Mesendoderm (in vitro differentiated cells): ENCODE data around the gene PPP1R12A.

Source experiments
- DNase-seq: peaks from one replicate; pipeline ENCODE4 v3.0.0; 2013
- H2AK5ac ChIP-seq: 2 replicates; pipeline ENCODE4 v1.6.1; 2013; ENCODE audit warnings: low read length, inconsistent platforms
- H2BK120ac ChIP-seq: 2 replicates; pipeline ENCODE4 v1.6.1; 2013; ENCODE audit warnings: low read depth, mild to moderate bottlenecking, low read length, moderate library complexity, mixed read lengths
- H2BK15ac ChIP-seq: replicated peaks from 2 replicates; pipeline ENCODE4 v1.6.1; 2013; ENCODE audit warnings: low read depth, mild to moderate bottlenecking, moderate library complexity
- H2BK5ac ChIP-seq: 2 replicates; pipeline ENCODE4 v1.6.1; 2013; ENCODE audit warnings: low read length, inconsistent platforms
- H3K18ac ChIP-seq: 2 replicates; pipeline ENCODE4 v1.6.1; 2013; ENCODE audit warnings: mild to moderate bottlenecking, low read length, mixed read lengths
- H3K23ac ChIP-seq: one replicate; pipeline ENCODE4 v1.6.1; 2013; ENCODE audit warnings: low read length
- H3K27ac ChIP-seq: 2 replicates; pipeline ENCODE4 v1.5.1; 2013; ENCODE audit warnings: low read depth, mild to moderate bottlenecking, inconsistent platforms, low read length, moderate library complexity
- H3K27me3 ChIP-seq: 2 replicates; pipeline ENCODE4 v1.6.1; 2013; ENCODE audit warnings: low read length, control low read depth, mild to moderate bottlenecking, inconsistent platforms; ENCODE audit not compliant: insufficient read depth, poor library complexity
- H3K36me3 ChIP-seq: 2 replicates; pipeline ENCODE4 v1.6.1; 2013; ENCODE audit warnings: low read length, inconsistent platforms; ENCODE audit not compliant: control insufficient read depth, insufficient read depth
- H3K4ac ChIP-seq: one replicate; pipeline ENCODE4 v1.6.1; 2013; ENCODE audit warnings: low read depth, mild to moderate bottlenecking, low read length, moderate library complexity
- H3K4me1 ChIP-seq: 2 replicates; pipeline ENCODE4 v1.6.1; 2013; ENCODE audit warnings: low read depth, low read length, inconsistent platforms; ENCODE audit not compliant: control insufficient read depth
- H3K4me2 ChIP-seq: 2 replicates; pipeline ENCODE4 v1.6.1; 2013; ENCODE audit warnings: low read length
- H3K4me3 ChIP-seq: 2 replicates; pipeline ENCODE4 v1.5.1; 2013; ENCODE audit warnings: mild to moderate bottlenecking, low read length
- H3K56ac ChIP-seq: one replicate; pipeline ENCODE4 v1.6.1; 2013; ENCODE audit warnings: low read length
- H3K79me1 ChIP-seq: 2 replicates; pipeline ENCODE4 v1.6.1; 2013; ENCODE audit warnings: low read length, inconsistent platforms
- H3K79me2 ChIP-seq: 2 replicates; pipeline ENCODE4 v1.6.1; 2013; ENCODE audit warnings: mild to moderate bottlenecking, low read length; ENCODE audit not compliant: control insufficient read depth, insufficient read depth
- H3K9ac ChIP-seq: 2 replicates; pipeline ENCODE4 v1.6.1; 2013; ENCODE audit warnings: low read length, inconsistent platforms
- H4K5ac ChIP-seq: one replicate; pipeline ENCODE4 v1.6.1; 2013; ENCODE audit warnings: low read length
- H4K8ac ChIP-seq: one replicate; pipeline ENCODE4 v1.6.1; 2013; ENCODE audit warnings: low read depth, mild to moderate bottlenecking, control low read depth, low read length, moderate library complexity
- WGBS: extraction: QIAGEN DNeasy Blood & Tissue Kit; methylation state at CpG from one replicate; pipeline ENCODE4 v1.1.7; 2013; ENCODE audit warnings: low lambda C conversion rate, missing lambda C conversion rate; ENCODE audit not compliant: insufficient coverage; ENCODE audit errors: extremely low coverage; 5-methylcytosine and 5-hydroxymethylcytosine counted together

The PPP1R12A gene

DNA sequence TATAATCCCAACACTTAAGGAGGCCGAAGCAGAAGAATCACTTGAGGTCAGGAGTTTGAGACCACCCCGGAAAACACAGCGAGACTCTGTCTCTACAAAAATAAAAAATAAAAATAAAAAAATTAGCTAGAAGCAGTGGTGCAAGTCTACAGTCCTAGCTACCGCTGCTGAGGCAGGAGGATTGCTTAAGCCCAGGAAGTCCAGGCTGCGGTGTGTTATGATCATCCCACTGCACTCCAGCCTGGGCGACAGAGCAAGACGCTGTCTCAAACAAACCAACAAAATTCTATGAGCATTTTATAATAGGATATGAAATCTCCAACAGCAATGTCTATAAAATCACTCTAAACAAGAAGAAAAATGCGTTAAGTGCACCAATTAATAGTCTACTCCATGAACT lies 75.3 kb downstream of the PPP1R12A start:
- no peak overlapping the region for H3K4ac ChIP-seq
- no peak overlapping the region for H2BK5ac ChIP-seq
- DNase-seq: no peak
- H2BK120ac ChIP-seq: no peak overlapping the region
- H3K4me2 ChIP-seq: no peak overlapping the region
- H3K23ac ChIP-seq: no peak overlapping the region
- H3K79me1 ChIP-seq: peaks cover 14% of the 10 kb centered on the region
- H3K27ac ChIP-seq: no peak overlapping the region
- no peak overlapping the region for H4K5ac ChIP-seq
- H2BK15ac ChIP-seq: no peak overlapping the region
- peaks cover 34% of the 10 kb centered on the region for H3K79me2 ChIP-seq
- H3K18ac ChIP-seq: no peak overlapping the region
- peaks cover 2% of the 10 kb centered on the region for H3K4me1 ChIP-seq
- no peak overlapping the region for H3K56ac ChIP-seq
- no peaks in the 10 kb centered on the region for H3K27me3 ChIP-seq
- no peaks in the 10 kb centered on the region for H3K36me3 ChIP-seq
- WGBS: no CpG with 5 or more reads among the region's 8 CpGs
- no peak overlapping the region for H4K8ac ChIP-seq
- H2AK5ac ChIP-seq: no peak overlapping the region
- H3K9ac ChIP-seq: no peak overlapping the region
- no peak overlapping the region for H3K4me3 ChIP-seq

DNA sequence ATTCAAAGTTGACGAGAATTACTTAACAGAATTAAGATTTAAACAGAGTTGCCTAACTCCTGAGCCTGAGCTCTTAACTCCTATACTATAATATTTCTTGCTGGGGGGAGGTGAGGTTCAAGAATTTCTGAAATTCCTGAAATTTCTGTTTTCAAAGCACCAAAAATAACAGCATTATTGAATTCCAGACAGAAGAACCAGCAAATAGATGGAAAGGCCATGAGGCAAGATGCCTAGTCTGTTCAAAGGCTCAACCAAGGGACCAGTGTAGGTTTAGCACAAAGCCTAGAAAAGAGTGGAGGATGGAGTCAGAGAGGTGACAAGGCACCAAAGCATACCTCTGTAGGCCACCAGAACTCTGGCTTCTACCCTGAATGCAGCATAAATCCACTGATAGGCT lies 76.4 kb downstream of the PPP1R12A start:
- Histone ChIP-seq H3K56ac (peak overlapping the region; percentile 7), H2BK120ac (no peak overlapping the region), H3K4me3 (no peak overlapping the region), H3K27me3 (no peaks in the 10 kb centered on the region), H2BK15ac (no peak overlapping the region), H3K36me3 (no peaks in the 10 kb centered on the region), H3K4ac (no peak overlapping the region), H3K79me2 (peaks cover 35% of the 10 kb centered on the region), H3K27ac (no peak overlapping the region), H3K79me1 (peaks cover 15% of the 10 kb centered on the region), H3K18ac (no peak overlapping the region), H4K5ac (no peak overlapping the region), H3K9ac (no peak overlapping the region), H2BK5ac (no peak overlapping the region), H3K4me1 (peaks cover 2% of the 10 kb centered on the region), H3K4me2 (no peak overlapping the region), H4K8ac (no peak overlapping the region), H3K23ac (no peak overlapping the region), H2AK5ac (no peak overlapping the region)
- DNase-seq: no peak
- WGBS: no CpG with 5 or more reads among the region's 1 CpG

DNA sequence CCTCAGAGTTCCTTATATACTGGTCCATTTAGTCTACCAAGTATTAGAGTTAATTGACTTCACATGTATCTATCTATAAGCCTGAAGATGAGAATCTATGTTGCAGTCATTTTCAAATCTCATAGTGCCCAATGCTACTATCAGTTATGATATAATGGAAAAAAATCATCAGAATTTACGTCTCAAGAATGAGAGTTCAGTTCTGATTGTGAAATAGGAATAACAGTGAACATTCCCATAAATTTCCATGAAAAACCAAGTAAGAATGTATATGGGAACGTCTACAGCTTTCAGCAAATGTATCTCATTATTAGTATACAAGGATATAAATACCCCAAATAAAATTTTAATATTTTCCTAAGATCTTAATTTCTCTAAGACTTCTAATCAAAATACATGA lies 77.2 kb downstream of the PPP1R12A start:
- peaks cover 2% of the 10 kb centered on the region for H3K4me1 ChIP-seq
- DNase-seq: no peak
- WGBS: no CpG with 5 or more reads among the region's 2 CpGs
- H2BK5ac ChIP-seq: no peak overlapping the region
- no peak overlapping the region for H2BK15ac ChIP-seq
- H3K56ac ChIP-seq: no peak overlapping the region
- no peak overlapping the region for H3K18ac ChIP-seq
- no peak overlapping the region for H2BK120ac ChIP-seq
- H3K4ac ChIP-seq: no peak overlapping the region
- no peak overlapping the region for H4K5ac ChIP-seq
- peaks cover 19% of the 10 kb centered on the region for H3K79me1 ChIP-seq
- H3K36me3 ChIP-seq: no peaks in the 10 kb centered on the region
- no peak overlapping the region for H3K9ac ChIP-seq
- no peak overlapping the region for H3K27ac ChIP-seq
- H3K4me2 ChIP-seq: no peak overlapping the region
- no peak overlapping the region for H4K8ac ChIP-seq
- no peak overlapping the region for H3K23ac ChIP-seq
- no peak overlapping the region for H2AK5ac ChIP-seq
- H3K4me3 ChIP-seq: no peak overlapping the region
- no peaks in the 10 kb centered on the region for H3K27me3 ChIP-seq
- peaks cover 37% of the 10 kb centered on the region for H3K79me2 ChIP-seq

DNA sequence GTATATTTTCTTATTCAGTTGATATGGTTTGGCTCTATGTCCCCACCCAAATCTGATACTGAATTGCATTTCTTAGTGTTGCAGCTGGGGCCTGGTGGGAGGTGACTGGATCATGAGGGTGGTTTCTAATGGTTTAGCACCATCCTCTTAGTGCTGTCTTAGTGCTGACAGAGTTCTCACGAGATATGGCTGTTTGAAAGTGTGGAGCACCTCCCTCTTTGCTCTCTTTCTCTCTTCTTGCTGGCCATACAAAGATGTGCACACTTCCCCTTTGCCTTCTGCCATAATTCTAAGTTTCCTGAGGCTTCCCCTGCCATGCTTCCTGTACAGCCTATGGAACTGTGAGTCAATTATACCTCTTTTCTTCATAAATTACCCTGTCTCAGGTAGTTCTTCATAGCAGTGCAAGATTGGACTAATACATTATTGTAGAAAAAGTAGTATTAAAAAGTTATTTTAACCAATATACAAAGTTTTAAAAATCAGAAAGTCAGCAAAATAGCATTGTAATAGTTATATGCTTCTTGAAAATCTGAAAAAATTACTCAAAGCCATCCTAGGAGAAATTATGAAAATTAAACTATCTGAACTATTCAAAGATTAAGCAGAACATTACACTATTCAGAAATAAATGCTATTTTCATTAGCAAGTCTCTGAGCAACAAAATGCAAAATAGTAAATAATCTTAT lies 84.1 kb downstream of the PPP1R12A start:
- H4K5ac ChIP-seq: no peak overlapping the region
- H2BK15ac ChIP-seq: no peak overlapping the region
- no CpG with 5 or more reads among the region's 1 CpG for WGBS
- H3K79me2 ChIP-seq: peaks cover 19% of the 10 kb centered on the region
- no peak overlapping the region for H4K8ac ChIP-seq
- no peak overlapping the region for H3K23ac ChIP-seq
- H3K4ac ChIP-seq: no peak overlapping the region
- no peaks in the 10 kb centered on the region for H3K27me3 ChIP-seq
- no peaks in the 10 kb centered on the region for H3K36me3 ChIP-seq
- H3K18ac ChIP-seq: no peak overlapping the region
- H3K4me1 ChIP-seq: no peaks in the 10 kb centered on the region
- H3K4me3 ChIP-seq: no peak overlapping the region
- H3K4me2 ChIP-seq: no peak overlapping the region
- no peak overlapping the region for H3K56ac ChIP-seq
- H3K9ac ChIP-seq: no peak overlapping the region
- no peak overlapping the region for H2AK5ac ChIP-seq
- H3K79me1 ChIP-seq: peaks cover 11% of the 10 kb centered on the region
- no peak overlapping the region for H2BK5ac ChIP-seq
- no peak overlapping the region for H2BK120ac ChIP-seq
- no peak overlapping the region for H3K27ac ChIP-seq
- no peak for DNase-seq

DNA sequence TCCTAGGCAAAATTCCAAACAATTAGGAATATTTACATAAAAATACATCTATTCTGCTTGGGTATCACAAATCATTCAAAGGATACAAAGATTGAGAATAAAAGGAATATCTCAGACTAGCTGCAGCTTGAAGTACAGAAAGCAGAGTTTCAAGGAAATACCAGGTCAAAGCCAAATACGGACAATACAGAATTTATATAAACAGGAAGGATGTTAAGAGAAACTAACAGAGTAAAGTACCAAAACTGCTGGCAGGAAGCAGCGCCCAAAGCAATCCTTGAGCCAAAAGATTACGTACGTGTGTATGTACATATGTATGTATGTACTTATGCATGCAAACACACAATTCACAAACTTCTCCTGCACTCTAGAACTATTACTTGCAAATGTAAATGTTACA lies 86.6 kb downstream of the PPP1R12A start:
- Histone ChIP-seq H3K23ac (no peak overlapping the region), H2BK120ac (no peak overlapping the region), H3K4me3 (no peak overlapping the region), H4K8ac (no peak overlapping the region), H3K79me1 (peaks cover 9% of the 10 kb centered on the region), H3K56ac (no peak overlapping the region), H3K79me2 (peaks cover 15% of the 10 kb centered on the region), H2BK5ac (no peak overlapping the region), H3K4me1 (no peaks in the 10 kb centered on the region), H3K27me3 (no peaks in the 10 kb centered on the region), H3K4me2 (no peak overlapping the region), H2AK5ac (no peak overlapping the region), H3K9ac (no peak overlapping the region), H3K36me3 (no peaks in the 10 kb centered on the region), H3K27ac (no peak overlapping the region), H4K5ac (no peak overlapping the region), H3K18ac (no peak overlapping the region), H3K4ac (no peak overlapping the region), H2BK15ac (no peak overlapping the region)
- DNase-seq: no peak
- no CpG with 5 or more reads among the region's 4 CpGs for WGBS

DNA sequence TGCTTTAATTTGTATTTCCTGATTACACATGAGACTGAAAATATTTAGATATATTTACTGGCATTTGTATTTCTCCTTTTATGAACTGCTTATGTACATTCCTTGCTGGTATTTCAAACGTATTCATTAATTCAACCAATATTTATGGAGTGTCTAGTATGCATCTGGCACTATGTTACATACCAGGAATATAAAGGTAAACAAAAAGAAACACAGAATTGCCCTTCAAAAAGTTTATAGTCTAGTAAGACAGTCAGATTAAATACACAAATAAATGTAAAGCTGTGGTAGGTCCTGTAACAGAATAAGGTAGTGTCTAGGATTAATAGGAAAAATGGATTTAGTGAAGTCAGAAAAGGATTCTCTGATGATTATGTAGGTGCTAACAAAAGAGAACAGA lies 87.5 kb downstream of the PPP1R12A start:
- WGBS: no CpG with 5 or more reads among the region's 1 CpG
- H3K27me3 ChIP-seq: no peaks in the 10 kb centered on the region
- no peak overlapping the region for H3K4me2 ChIP-seq
- no peak for DNase-seq
- H3K4me3 ChIP-seq: no peak overlapping the region
- H3K23ac ChIP-seq: no peak overlapping the region
- H3K4me1 ChIP-seq: no peaks in the 10 kb centered on the region
- H3K56ac ChIP-seq: no peak overlapping the region
- H2BK15ac ChIP-seq: no peak overlapping the region
- no peak overlapping the region for H2BK5ac ChIP-seq
- no peak overlapping the region for H3K18ac ChIP-seq
- peaks cover 8% of the 10 kb centered on the region for H3K79me2 ChIP-seq
- peaks cover 3% of the 10 kb centered on the region for H3K79me1 ChIP-seq
- H2AK5ac ChIP-seq: no peak overlapping the region
- no peaks in the 10 kb centered on the region for H3K36me3 ChIP-seq
- H4K5ac ChIP-seq: no peak overlapping the region
- no peak overlapping the region for H2BK120ac ChIP-seq
- H3K27ac ChIP-seq: no peak overlapping the region
- H3K9ac ChIP-seq: no peak overlapping the region
- H3K4ac ChIP-seq: no peak overlapping the region
- no peak overlapping the region for H4K8ac ChIP-seq
